GM18517 (cell line): Measurements from ENCODE around the gene MBD3L1.

Experiments
- ATAC-seq: cut with Tn5 transposase; IDR thresholded peaks from one replicate; pipeline ENCODE4 v1.9.1; 2021; ENCODE audit warnings: mild to moderate bottlenecking, moderate library complexity; ENCODE audit not compliant: unreplicated experiment

The MBD3L1 gene

GRCh38 chr19:8880868-8881488, 48.8 kb downstream of the MBD3L1 start:
- no peak for ATAC-seq

GRCh38 chr19:8881512-8881911, 49.3 kb downstream of the MBD3L1 start:
- ATAC-seq = no peak

GRCh38 chr19:8884416-8884815, 52.2 kb downstream of the MBD3L1 start:
- ATAC-seq = no peak

- no peak for ATAC-seq
These were observed 55.2 kb downstream of the MBD3L1 start for GRCh38 chr19:8887364-8887763.

- ATAC-seq = no peak
These were observed 58.1 kb downstream of the MBD3L1 start for GRCh38 chr19:8890260-8890659.
